Measurements from ENCODE around the gene CD81. TPM values are rescaled to one million over a fixed set of nuclear protein-coding genes. Genes with fewer than 3 reads are reported as not detected.
"Not testable (repeated sequence)": the region's sequence is repeated elsewhere in the genome, so short reads cannot be mapped to it uniquely, and the experiment has no call there.

The CD81 gene
- total and polyA plus RNA-seq, 2 donors (not counting 1 experiment from before 2014, with no cell fraction given) = 438 to 611 TPM

DNA sequence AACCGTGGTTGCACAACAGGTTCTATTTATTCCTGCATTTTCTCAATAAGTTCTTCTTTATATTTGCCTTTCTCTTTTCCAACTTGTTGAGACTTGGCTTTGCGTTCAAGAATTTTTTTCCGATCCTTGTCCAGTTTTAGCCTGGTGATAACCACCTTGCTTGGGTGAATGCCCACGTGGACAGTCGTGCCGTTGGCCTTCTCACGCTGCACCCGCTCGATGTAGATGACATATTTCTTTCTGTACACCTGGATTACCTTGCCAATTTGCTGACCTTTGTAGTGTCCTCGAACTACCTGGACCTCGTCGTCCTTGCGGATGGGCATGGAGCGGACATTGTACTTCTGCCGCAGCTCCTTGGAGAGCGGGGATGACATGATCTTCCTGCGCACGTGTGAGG, 41.8 kb upstream of the CD81 start:
- H3K4me2 ChIP-seq (ENCODE audit: extremely low read depth, insufficient read depth, low read length); H3K4me3 ChIP-seq (replicated peaks in 1 of 4; ENCODE audit: control extremely low read depth in 1 of 4, insufficient read depth in 1 of 4, low read depth in 3 of 4, low read length in 4 of 4); H3K27ac ChIP-seq (ENCODE audit: insufficient read depth, low read length); DNase-seq (ENCODE audit: low read depth in 2 of 2); H2AFZ ChIP-seq (ENCODE audit: low read length); H3K79me2 ChIP-seq (ENCODE audit: control insufficient read depth, insufficient read depth, low read length); H3K27me3 ChIP-seq (ENCODE audit: control insufficient read depth, insufficient read depth, low read length); H3K4me1 ChIP-seq (ENCODE audit: control insufficient read depth, extremely low read depth, insufficient read depth, low read length); H3K9ac ChIP-seq (ENCODE audit: insufficient read depth, low read length); H3K36me3 ChIP-seq (ENCODE audit: control insufficient read depth, insufficient read depth, low read length); H3K9me3 ChIP-seq (ENCODE audit: control insufficient read depth, insufficient read depth, low read depth, low read length); H4K20me1 ChIP-seq (ENCODE audit: control insufficient read depth, extremely low read depth, insufficient read depth, low read length): not testable (repeated sequence)

DNA sequence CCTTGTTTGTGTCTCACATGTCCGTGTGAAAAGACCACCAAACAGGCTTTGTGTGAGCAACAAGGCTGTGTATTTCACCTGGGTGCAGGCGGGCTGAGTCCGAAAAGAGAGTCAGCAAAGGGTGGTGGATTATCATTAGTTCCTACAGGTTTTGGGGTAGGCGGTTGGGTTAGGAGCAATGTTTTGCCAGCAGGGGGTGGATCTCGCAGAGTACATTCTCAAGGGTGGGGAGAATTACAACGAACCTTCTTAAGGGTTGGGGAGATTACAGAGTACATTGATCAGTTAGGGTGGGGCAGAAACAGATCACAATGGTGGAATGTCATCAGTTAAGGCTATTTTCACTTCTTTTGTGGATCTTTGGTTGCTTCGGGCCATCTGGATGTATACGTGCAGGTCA, 38.4 kb upstream of the CD81 start:
- H3K9me3 ChIP-seq (ENCODE audit: control insufficient read depth, insufficient read depth, low read depth, low read length); H3K9ac ChIP-seq (ENCODE audit: insufficient read depth, low read length); H2AFZ ChIP-seq (ENCODE audit: low read length); H3K27ac ChIP-seq (ENCODE audit: insufficient read depth, low read length); H3K4me2 ChIP-seq (ENCODE audit: extremely low read depth, insufficient read depth, low read length); H3K36me3 ChIP-seq (ENCODE audit: control insufficient read depth, insufficient read depth, low read length); DNase-seq (ENCODE audit: low read depth in 2 of 2); H4K20me1 ChIP-seq (ENCODE audit: control insufficient read depth, extremely low read depth, insufficient read depth, low read length); H3K4me3 ChIP-seq (replicated peaks in 1 of 4; ENCODE audit: control extremely low read depth in 1 of 4, insufficient read depth in 1 of 4, low read depth in 3 of 4, low read length in 4 of 4); H3K79me2 ChIP-seq (ENCODE audit: control insufficient read depth, insufficient read depth, low read length); H3K4me1 ChIP-seq (ENCODE audit: control insufficient read depth, extremely low read depth, insufficient read depth, low read length); H3K27me3 ChIP-seq (ENCODE audit: control insufficient read depth, insufficient read depth, low read length): not testable (repeated sequence)

DNA sequence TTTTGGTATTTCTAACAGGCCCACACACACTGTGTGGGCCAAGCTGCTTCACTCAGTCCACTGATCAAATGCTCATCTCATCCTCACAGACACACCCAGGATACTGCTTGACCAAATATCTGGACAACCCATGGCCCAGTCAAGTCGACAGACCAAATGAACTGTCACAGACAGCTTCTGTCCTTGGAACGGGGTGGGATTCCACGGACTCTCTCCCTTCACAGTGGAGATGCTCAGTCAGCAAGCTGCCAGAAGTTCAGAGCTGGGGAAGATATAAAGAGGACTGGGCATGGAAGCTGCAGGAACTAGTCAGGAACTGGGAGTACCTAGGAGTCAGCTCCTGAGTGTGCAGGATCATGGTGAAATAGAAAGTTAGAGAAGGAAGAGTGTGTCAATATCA, 34.6 kb upstream of the CD81 start:
- Histone ChIP-seq H4K20me1 (ENCODE audit: control insufficient read depth, extremely low read depth, insufficient read depth, low read length) (no peaks in the 10 kb centered on the region), H3K9me3 (ENCODE audit: control insufficient read depth, insufficient read depth, low read depth, low read length) (no peaks in the 10 kb centered on the region), H3K79me2 (ENCODE audit: control insufficient read depth, insufficient read depth, low read length) (no peaks in the 10 kb centered on the region), H3K4me3 (replicated peaks in 1 of 4; ENCODE audit: control extremely low read depth in 1 of 4, insufficient read depth in 1 of 4, low read depth in 3 of 4, low read length in 4 of 4) (no peak overlapping the region), H3K4me2 (ENCODE audit: extremely low read depth, insufficient read depth, low read length) (no peak overlapping the region), H3K9ac (ENCODE audit: insufficient read depth, low read length) (no peak overlapping the region), H3K27me3 (ENCODE audit: control insufficient read depth, insufficient read depth, low read length) (no peaks in the 10 kb centered on the region), H2AFZ (ENCODE audit: low read length) (no peak overlapping the region), H3K4me1 (ENCODE audit: control insufficient read depth, extremely low read depth, insufficient read depth, low read length) (no peaks in the 10 kb centered on the region), H3K36me3 (ENCODE audit: control insufficient read depth, insufficient read depth, low read length) (no peaks in the 10 kb centered on the region), H3K27ac (ENCODE audit: insufficient read depth, low read length) (no peak overlapping the region)
- no peak for TF ChIP-seq EZH2 (IDR thresholded peaks at IDR 0.05; ENCODE audit: low read length, missing control alignments)
- TF ChIP-seq, protein P1, sequence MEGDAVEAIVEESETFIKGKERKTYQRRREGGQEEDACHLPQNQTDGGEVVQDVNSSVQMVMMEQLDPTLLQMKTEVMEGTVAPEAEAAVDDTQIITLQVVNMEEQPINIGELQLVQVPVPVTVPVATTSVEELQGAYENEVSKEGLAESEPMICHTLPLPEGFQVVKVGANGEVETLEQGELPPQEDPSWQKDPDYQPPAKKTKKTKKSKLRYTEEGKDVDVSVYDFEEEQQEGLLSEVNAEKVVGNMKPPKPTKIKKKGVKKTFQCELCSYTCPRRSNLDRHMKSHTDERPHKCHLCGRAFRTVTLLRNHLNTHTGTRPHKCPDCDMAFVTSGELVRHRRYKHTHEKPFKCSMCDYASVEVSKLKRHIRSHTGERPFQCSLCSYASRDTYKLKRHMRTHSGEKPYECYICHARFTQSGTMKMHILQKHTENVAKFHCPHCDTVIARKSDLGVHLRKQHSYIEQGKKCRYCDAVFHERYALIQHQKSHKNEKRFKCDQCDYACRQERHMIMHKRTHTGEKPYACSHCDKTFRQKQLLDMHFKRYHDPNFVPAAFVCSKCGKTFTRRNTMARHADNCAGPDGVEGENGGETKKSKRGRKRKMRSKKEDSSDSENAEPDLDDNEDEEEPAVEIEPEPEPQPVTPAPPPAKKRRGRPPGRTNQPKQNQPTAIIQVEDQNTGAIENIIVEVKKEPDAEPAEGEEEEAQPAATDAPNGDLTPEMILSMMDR (conservative IDR thresholded peaks at IDR 0.05 in 1 of 2, IDR thresholded peaks at IDR 0.05 in 1 of 2; ENCODE audit: low read depth in 1 of 2, low read length in 2 of 2) = no peak
- DNase-seq (ENCODE audit: low read depth in 2 of 2) = no peak

GRCh38 chr11:2342981-2343380, 34.1 kb upstream of the CD81 start:
- Histone ChIP-seq H3K4me2 (ENCODE audit: extremely low read depth, insufficient read depth, low read length) (no peak overlapping the region), H2AFZ (ENCODE audit: low read length) (no peak overlapping the region), H3K4me3 (replicated peaks in 1 of 4; ENCODE audit: control extremely low read depth in 1 of 4, insufficient read depth in 1 of 4, low read depth in 3 of 4, low read length in 4 of 4) (no peak overlapping the region), H3K36me3 (ENCODE audit: control insufficient read depth, insufficient read depth, low read length) (no peaks in the 10 kb centered on the region), H3K4me1 (ENCODE audit: control insufficient read depth, extremely low read depth, insufficient read depth, low read length) (no peaks in the 10 kb centered on the region), H3K9me3 (ENCODE audit: control insufficient read depth, insufficient read depth, low read depth, low read length) (no peaks in the 10 kb centered on the region), H4K20me1 (ENCODE audit: control insufficient read depth, extremely low read depth, insufficient read depth, low read length) (no peaks in the 10 kb centered on the region), H3K27me3 (ENCODE audit: control insufficient read depth, insufficient read depth, low read length) (no peaks in the 10 kb centered on the region), H3K79me2 (ENCODE audit: control insufficient read depth, insufficient read depth, low read length) (no peaks in the 10 kb centered on the region), H3K9ac (ENCODE audit: insufficient read depth, low read length) (no peak overlapping the region), H3K27ac (ENCODE audit: insufficient read depth, low read length) (no peak overlapping the region)
- TF ChIP-seq, protein P1 (conservative IDR thresholded peaks at IDR 0.05 in 1 of 2, IDR thresholded peaks at IDR 0.05 in 1 of 2; ENCODE audit: low read depth in 1 of 2, low read length in 2 of 2) = no peak
- TF ChIP-seq EZH2 (IDR thresholded peaks at IDR 0.05; ENCODE audit: low read length, missing control alignments) = no peak
- no peak for DNase-seq (ENCODE audit: low read depth in 2 of 2)
